Measurements from ENCODE around the gene DBNL.

Gene DBNL

DNA sequence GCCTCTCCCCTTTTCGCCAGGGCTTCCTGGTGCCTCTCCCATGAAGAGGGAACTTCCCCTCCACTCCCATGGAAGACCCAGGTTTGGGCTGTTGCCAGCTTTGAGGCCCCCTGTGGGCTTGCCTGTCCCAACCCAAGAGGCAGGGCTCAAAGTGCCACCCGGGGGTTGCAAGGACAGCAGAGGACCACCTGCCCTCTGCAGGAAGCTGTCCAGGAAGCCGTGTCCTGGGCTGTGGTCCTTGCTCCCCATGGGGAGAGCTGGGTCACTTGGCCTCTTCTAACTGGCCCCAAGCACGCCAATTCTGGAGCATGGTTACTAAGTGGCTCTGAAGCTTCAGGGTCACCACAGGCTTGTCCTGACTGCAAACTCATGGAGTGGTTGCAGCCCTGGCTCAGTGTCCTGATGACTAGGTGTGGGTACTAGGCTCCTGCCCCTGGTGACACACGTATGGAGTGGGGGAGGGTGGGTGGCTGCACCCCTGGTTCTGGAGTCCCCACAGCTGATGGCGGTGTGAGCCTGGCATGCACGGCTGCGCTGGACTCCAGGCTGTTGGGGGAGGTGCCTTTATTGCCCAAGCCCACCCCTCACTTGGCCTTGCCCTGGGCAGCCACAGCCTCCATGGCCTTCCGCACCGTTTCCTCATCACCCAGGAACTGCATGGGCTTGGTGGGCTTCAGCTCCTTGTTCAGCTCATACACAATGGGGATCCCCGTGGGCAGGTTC, 17.8 kb downstream of the DBNL start:
- DNase-seq, result no peak

GRCh38 chr7:44062903-44063295, 18.4 kb downstream of the DBNL start:
- DNase-seq, result no peak

DNA sequence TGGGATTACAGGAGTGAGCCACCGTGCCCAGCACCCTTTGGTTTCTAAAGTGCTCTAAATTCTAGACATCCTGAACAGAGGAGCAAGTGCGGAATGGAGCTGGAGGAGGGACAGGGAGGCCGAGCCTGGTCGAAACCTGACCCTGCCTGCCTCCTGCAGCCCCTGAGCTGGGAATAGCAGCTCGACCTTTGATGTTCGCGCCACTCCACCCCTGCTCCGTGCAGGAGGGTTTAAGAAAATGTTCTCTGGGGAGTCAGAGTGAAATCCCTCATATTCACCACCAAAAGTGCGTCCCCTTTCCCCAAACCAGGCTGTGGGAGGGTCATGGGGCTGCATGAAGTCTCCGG, 19.0 kb downstream of the DBNL start:
- no peak for DNase-seq

GRCh38 chr7:44063894-44064651, 19.6 kb downstream of the DBNL start:
- no peak for DNase-seq

DNA sequence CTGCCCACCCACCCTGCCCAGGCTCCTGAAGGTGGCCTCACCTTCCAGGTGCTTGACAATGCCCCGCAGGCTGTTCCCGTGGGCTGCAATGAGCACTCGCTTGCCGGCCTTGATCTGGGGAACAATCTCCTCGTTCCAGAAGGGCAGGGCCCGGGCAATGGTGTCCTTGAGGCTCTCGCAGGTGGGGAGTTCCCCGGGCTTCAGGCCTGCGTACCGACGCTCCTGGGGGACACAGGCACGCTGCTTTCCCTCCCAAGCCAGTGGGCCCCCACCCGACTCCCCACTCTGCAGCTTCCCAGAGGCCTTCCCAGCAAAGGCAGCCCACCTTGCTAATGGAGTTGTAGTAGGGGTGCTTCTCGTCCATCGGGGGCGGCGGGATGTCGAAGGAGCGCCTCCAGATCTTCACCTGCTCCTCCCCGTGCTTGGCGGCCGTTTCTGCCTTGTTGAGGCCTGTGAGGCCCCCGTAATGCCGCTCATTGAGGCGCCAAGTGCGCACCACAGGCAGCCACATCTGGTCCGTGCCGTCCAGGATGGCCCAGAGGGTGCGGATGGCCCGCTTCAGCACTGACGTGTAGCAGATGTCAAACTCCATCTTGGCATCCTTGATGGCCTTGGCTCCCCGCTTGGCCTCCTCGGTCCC, 20.4 kb downstream of the DBNL start:
- no peak for DNase-seq

DNA sequence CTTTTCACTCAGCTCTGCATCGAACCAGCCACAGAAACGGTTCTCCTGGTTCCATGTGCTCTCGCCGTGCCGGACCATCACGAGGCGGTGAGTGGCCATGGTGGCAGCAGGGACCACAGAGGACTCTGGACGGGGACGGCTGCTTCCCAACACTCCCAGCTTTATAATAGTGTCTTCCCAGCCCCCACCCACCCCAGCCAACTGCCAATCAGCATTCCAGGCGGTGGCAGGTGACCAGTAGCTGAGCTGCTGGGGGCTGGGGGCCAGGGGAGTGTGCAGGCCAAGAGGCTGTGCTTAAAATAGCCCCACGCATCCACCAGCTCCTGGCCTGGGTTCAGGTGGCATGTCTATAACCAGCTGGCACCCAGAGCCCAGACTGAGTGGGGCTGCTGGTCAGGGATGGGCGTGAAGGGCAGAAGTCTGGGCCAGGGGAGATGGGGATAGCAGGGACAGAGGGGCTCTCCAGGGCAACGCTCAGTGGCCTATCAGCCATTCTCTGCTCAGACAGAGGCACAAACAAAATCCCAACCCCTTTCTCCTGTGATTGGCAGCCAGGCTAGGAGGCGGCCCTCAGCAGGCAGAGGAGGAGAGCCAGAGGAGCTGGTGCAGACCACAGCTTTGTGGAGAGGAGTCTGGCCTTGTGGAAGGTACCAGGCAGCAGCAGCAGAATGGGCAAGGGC, 21.1 kb downstream of the DBNL start, which contains the start of gene PGAM2:
Gene PGAM2, minus strand, starts transcription at position 137 of the 680 bp plus-strand sequence. Its CDS starts 38 bp downstream, at position 99.
- no peak for DNase-seq

DNA sequence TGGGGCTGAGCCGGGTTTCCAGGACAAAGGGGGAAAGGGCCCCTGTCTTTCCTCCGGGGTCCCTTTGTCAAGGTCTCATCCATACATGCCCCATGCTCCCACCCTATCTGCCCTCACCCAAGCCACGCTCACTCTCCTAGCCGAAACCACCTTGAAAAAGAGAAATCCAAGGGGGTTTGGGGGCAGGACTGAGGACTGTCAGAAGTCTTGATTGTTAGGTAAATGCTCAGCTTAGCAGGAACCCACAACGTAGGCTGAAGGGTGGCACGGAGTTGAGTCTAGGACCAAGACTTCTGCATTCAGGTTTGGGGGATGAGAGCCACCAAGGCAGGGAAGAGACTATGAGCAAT, 21.6 kb downstream of the DBNL start:
- DNase-seq, result no peak

GRCh38 chr7:44066494-44067063, 22.1 kb downstream of the DBNL start:
- no peak for DNase-seq

GRCh38 chr7:44067064-44067951, 22.8 kb downstream of the DBNL start:
- DNase-seq, result no peak

DNA sequence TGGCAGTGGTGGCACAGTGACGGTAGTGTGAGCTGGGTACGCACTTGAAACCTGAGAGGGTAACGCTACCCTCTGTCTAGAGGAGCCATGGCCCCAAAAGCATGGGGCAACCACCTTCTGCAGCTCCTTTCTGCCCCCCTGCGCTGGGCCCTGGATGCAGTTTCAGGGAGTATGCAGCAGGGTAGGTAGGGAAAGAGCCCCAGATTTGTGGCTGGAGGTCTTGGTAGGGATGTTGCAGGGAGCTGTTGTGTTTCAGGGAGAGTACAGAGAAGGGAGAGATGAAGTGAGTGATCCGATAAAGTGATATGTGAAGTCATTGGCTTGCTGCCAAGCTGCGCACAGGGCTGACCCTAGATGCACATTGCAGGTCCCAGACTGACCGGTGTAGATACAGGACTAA, 23.6 kb downstream of the DBNL start:
- no peak for DNase-seq

DNA sequence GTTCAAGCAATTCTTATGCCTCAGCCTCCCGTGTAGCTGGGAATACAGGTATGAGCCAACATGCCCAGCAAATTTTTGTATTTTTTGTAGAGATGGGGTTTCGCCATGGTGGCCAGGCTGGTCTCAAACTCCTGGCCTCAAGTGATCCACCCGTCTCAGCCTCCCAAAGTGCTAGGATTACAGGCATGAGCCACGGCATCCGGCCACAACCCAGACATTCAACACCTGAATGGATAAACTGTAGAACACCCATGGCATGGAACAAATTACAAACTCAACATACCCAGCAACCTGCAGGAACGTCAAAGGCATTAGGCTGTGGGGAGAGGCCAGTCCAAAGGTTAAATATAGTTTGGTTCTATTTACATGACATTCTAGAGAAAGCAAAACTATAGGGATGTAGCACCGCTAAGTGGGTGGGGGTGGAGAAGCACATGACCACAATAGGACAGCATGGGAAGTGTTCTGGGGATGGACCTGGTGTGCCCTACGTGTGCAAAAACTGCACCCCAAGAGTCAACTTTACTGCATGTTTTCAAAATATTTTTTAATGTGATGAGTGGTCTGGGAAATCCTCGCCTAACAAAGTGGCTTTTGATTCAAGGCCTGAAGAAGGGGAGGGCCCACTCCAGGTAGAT, 27.3 kb downstream of the DBNL start:
- no peak for DNase-seq

GRCh38 chr7:44072364-44073231, 28.1 kb downstream of the DBNL start:
- DNase-seq, result peak in 1 of 5 donors; percentile 21

- DNase-seq, result peak in 1 of 5 donors; percentile 37
Observed at GRCh38 chr7:44073664-44074348, 29.3 kb downstream of the DBNL start.

DNA sequence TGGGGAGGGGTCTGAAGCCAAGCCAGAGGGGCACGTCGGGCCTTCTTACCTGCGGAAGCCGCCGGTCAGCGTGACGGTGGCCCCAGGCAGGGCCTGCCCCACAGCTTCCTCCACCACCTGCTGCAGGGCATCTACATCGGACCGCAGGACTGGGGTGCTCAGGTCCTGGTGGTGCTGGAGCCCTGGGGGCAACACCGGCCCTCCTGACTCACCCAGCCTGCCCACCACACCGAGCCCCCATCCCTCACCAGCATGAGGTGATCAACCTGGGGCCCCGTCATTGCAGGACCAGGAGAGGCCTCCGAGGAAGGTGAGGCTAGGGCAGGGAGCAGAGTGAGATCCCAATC, 29.8 kb downstream of the DBNL start:
- DNase-seq, result no peak

GRCh38 chr7:44075296-44076075, 31.0 kb downstream of the DBNL start:
- DNase-seq, result no peak

DNA sequence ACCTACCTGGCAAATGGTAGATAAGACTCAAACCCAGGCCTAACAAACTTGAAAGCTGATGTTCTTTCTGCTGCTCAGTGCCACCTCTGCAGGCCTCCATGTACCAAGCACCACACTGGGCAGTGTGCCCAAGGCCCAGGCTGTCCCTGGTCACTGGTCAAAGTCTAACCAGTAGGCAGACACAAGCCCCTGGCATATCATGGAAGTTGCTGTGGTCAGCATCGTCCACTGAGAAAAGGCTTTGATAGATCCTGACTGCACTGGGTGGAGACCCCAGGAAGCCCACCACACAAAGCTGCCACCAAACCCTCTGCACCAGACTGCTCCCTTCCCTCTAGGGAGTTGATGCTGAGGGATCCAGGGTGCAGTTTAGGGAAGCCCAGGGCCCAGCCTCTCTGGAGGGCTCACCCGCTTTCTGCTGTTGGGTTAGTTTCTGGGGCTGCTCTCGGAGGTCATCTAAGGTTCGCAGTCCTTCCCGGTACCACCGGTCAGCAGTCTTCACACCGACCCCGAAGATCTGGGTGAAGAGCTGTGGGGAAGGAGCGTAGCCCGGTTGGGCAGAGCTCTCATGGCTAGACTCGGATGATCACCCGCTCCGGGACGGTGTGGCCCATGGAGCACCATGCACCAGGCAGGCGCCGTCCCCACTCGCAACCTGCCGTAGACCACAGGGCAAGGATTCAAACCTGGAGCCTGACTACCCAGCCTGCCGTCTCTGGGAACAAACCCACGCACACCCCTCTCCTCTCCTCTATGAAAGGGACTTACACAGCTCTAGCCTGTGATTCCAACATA, 31.8 kb downstream of the DBNL start:
- DNase-seq, result no peak

- DNase-seq, result no peak
Observed at GRCh38 chr7:44077061-44077460, 32.6 kb downstream of the DBNL start.

GRCh38 chr7:44077681-44078091, 33.2 kb downstream of the DBNL start:
- DNase-seq, result no peak
